Duodenal mucosa (tissue), 2 donors: ENCODE data around the gene TANGO2.

Experiments
- H3K27ac ChIP-seq: one replicate; pipeline ENCODE4 v1.7.0; 2013; ENCODE audit warnings: low read depth, low read length
- H3K27me3 ChIP-seq, 2 donors: one replicate each; pipeline ENCODE4 v1.7.0; 2013; ENCODE audit warnings: low read length in 2 of 2, control low read depth in 1 of 2; ENCODE audit not compliant: insufficient read depth in 2 of 2, control insufficient read depth in 1 of 2
- H3K36me3 ChIP-seq, 2 donors: one replicate each; pipeline ENCODE4 v1.7.0; 2013; ENCODE audit warnings: low read length in 2 of 2, control low read depth in 1 of 2; ENCODE audit not compliant: insufficient read depth in 2 of 2, control insufficient read depth in 1 of 2
- H3K4me1 ChIP-seq, 2 donors: one replicate each; pipeline ENCODE4 v1.7.0; 2013; ENCODE audit warnings: low read length in 2 of 2, control low read depth in 1 of 2; ENCODE audit not compliant: insufficient read depth in 2 of 2, control insufficient read depth in 1 of 2
- H3K4me3 ChIP-seq, 2 donors: one replicate each; pipeline ENCODE4 v1.7.0; 2013; ENCODE audit warnings: low read length in 2 of 2, low read depth in 1 of 2
- H3K9ac ChIP-seq, 2 donors: one replicate each; pipeline ENCODE4 v1.7.0; 2013; ENCODE audit warnings: low read length in 2 of 2, low read depth in 1 of 2
- H3K9me3 ChIP-seq, 2 donors: one replicate each; pipeline ENCODE4 v1.7.0; 2013; ENCODE audit warnings: low read length in 2 of 2, control low read depth in 1 of 2; ENCODE audit not compliant: control insufficient read depth in 1 of 2

Gene TANGO2

DNA sequence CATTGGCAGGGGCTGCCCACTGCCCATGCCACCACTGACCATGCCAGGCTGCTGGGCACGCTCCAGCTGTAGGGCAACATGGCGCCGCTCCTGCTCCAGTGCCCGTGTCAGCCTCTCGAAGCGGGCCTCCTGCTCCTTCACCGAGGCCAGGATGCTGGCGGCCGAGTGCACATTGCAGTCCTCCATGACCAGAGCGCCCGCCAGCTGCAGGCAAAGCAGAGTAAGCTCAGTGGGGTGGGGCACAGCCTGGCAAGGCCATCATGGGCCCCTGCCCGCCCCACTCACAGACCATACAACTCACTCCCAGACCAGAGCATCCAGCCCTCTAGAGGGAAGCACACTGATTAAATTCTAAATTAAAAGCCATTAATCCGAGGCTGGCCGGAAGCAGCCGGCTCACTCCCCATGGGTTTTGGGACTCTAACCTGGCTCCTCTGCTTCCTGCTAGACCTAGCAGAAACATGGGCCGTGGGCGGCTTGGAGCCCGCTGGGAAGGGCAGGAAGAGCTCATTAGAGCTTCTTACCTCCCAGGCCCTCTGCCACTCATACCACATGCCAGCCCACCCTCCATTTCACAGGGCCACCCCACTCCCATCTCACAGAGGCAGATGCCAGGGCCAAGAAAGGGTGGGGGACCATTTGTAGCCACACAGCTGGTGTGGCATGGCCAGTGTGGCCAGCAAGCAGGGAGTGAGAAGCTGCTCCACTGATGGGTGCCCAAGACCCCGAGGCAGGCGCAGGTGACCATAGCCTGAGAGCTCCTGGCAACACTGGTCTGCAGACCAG, 30.1 kb upstream of the TANGO2 start:
- Histone ChIP-seq H3K9me3 (no peaks in the 10 kb centered on the region), H3K27me3 (no peaks in the 10 kb centered on the region), H3K36me3 (no peaks in the 10 kb centered on the region), H3K4me3 (no peak overlapping the region), H3K9ac (no peak overlapping the region), H3K4me1 (peaks cover 8 to 10% of the 10 kb centered on the region in 2 donors), H3K27ac (no peak overlapping the region)

GRCh38 chr22:19991395-19991644, 29.6 kb upstream of the TANGO2 start:
- peaks cover 3 to 6% of the 10 kb centered on the region in 2 donors for H3K4me1 ChIP-seq

DNA sequence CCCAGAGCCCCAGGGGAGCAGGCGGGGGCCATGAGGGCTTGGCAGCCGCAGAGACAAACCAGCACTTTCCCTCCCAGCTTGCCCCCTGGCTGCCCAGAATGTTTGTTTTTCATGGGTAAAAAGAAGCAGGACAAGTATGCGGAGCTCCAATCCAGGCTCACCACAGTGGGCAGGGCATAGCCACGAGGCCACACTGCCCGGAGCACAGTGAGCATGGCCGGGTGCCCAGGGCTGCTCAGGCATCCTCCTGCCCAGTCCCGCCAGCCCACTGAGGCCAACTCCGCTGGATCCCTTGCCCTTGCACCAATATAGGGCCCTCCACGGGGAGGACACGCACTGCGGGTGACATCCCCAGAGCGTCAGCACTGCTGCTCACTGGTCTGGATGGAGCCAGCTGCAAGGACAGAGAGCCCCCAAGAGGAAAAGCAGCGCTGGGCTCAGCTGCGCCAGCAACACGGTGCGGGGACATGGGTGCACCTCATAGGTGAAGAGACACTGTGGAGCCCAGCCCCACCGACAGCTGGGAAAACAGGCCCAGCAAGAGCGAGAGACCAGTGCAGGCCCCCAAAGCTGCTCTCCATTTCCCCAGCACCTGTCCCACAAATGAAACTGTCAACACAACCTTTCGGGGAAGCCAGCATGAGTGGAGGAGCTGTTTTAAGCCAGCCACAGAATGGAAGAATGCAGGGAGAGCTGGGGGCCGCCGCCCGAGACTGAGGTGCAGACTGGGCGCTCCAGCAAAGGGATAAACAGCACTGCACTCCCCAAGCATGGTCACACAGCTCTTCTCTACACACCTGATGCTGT, 29.1 kb upstream of the TANGO2 start:
- no peaks in the 10 kb centered on the region for H3K27me3 ChIP-seq
- no peaks in the 10 kb centered on the region for H3K9me3 ChIP-seq
- no peak overlapping the region for H3K27ac ChIP-seq
- peaks cover 0 to under 1% of the 10 kb centered on the region in 2 donors for H3K4me1 ChIP-seq
- no peaks in the 10 kb centered on the region for H3K36me3 ChIP-seq
- H3K4me3 ChIP-seq = no peak overlapping the region
- H3K9ac ChIP-seq = no peak overlapping the region

More at GRCh38 chr22:19991395-19991644, 29.6 kb upstream of the TANGO2 start:
- H3K4me3 ChIP-seq = no peak overlapping the region
- no peak overlapping the region for H3K27ac ChIP-seq
- no peaks in the 10 kb centered on the region for H3K9me3 ChIP-seq
- H3K9ac ChIP-seq = no peak overlapping the region
- no peaks in the 10 kb centered on the region for H3K27me3 ChIP-seq
- H3K36me3 ChIP-seq = no peaks in the 10 kb centered on the region

DNA sequence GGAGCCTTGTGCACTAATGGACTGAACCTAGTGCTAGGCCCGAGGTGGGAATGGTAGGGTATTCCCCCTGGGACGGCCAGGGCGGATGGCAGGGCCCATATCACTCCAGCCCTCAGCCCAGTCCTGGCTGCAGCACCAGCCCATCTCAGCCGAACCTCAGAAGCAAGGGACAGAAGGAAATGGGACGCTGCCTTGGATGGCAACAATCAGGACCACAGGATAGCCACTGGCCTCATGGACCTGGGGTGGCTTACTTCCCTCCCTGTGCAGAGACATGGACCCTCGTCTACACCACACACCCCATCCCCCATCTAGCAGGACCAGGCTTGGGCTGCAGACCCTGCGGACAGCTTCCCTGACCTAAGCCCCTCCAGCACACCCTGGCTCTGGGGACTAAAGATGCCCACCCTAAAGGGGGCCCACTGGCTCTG, 28.4 kb upstream of the TANGO2 start:
- Histone ChIP-seq H3K4me1 (no peaks in the 10 kb centered on the region), H3K9ac (no peak overlapping the region), H3K27ac (no peak overlapping the region), H3K36me3 (no peaks in the 10 kb centered on the region), H3K4me3 (no peak overlapping the region), H3K27me3 (no peaks in the 10 kb centered on the region), H3K9me3 (no peaks in the 10 kb centered on the region)

GRCh38 chr22:19992921-19993355, 28.0 kb upstream of the TANGO2 start:
- H3K36me3 ChIP-seq = no peaks in the 10 kb centered on the region
- H3K27me3 ChIP-seq = no peaks in the 10 kb centered on the region
- H3K9ac ChIP-seq = no peak overlapping the region
- no peak overlapping the region for H3K4me3 ChIP-seq
- no peaks in the 10 kb centered on the region for H3K4me1 ChIP-seq
- H3K27ac ChIP-seq = no peak overlapping the region
- no peaks in the 10 kb centered on the region for H3K9me3 ChIP-seq

DNA sequence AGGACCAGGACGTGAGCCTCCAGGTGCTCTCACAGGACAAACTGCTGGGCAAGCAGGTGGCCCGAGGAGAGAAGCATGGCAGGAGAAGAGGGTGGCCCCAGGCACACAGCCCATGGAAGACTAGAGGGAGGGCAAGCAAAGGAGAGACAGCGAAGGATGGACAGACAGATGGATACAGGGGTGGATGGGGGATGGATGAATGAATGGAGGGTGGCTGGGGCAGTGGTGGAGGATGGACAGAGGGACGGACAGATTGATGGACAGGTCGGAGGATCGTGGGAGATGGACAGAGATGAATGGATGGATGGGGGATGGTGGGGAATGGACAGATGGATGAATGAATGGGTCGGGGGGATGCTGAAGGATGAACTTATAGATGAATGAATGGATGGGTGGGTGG, 27.0 kb upstream of the TANGO2 start:
- Histone ChIP-seq H3K27me3 (no peaks in the 10 kb centered on the region), H3K36me3 (no peaks in the 10 kb centered on the region), H3K9me3 (no peaks in the 10 kb centered on the region), H3K27ac (no peak overlapping the region), H3K9ac (no peak overlapping the region), H3K4me1 (no peaks in the 10 kb centered on the region), H3K4me3 (no peak overlapping the region)

GRCh38 chr22:19994851-19995610, 25.9 kb upstream of the TANGO2 start:
- Histone ChIP-seq H3K9ac (no peak overlapping the region), H3K36me3 (no peaks in the 10 kb centered on the region), H3K27me3 (no peaks in the 10 kb centered on the region), H3K4me3 (no peak overlapping the region), H3K27ac (no peak overlapping the region), H3K4me1 (no peaks in the 10 kb centered on the region), H3K9me3 (no peaks in the 10 kb centered on the region)

- no peaks in the 10 kb centered on the region for H3K36me3 ChIP-seq
- no peaks in the 10 kb centered on the region for H3K4me1 ChIP-seq
Measured at GRCh38 chr22:19995611-19996339, 25.1 kb upstream of the TANGO2 start.

DNA sequence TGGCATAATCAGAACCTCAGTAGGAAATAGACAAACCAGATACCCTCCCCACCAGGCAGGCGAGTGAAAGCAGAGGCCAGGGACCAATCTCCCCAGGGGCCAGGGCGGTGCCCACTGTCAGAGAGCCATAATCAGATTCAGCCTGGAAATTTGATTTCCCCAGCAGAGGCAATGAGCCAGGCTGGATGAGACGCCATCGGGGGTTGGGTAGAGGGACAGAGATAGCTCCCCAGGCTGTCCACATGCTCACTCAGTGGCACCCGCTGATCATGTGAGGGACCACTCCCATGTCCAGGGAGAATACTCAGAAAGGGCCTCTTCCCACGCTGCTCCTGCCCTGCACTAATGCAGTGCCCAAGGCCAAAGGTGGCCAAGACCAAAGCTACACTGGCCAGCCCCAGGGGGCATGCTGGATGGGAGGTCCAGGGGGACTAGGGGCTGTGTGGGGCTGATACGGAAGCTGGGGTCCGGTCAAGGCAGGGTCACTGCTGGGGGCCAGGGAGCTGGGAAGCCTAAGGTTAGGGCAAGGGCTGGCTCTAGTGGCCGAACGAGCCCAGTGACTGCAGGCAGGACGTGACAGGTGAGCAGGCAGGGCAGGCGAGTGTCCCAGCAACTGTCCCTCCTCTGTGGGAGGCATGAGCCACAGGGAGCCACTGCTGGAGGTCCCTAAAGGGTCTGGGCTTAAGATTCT, 24.1 kb upstream of the TANGO2 start:
- Histone ChIP-seq H3K4me3 (no peak overlapping the region), H3K36me3 (no peaks in the 10 kb centered on the region), H3K4me1 (no peaks in the 10 kb centered on the region), H3K9me3 (no peaks in the 10 kb centered on the region), H3K9ac (no peak overlapping the region), H3K27me3 (no peaks in the 10 kb centered on the region), H3K27ac (no peak overlapping the region)

More at GRCh38 chr22:19995611-19996339, 25.1 kb upstream of the TANGO2 start:
- Histone ChIP-seq H3K4me3 (no peak overlapping the region), H3K27ac (peak overlapping the region; percentile 42), H3K9ac (no peak overlapping the region), H3K9me3 (no peaks in the 10 kb centered on the region), H3K27me3 (no peaks in the 10 kb centered on the region)
